Vagina (tissue), 2 donors: Measurements from ENCODE around the gene IL1RAPL1.

Experiments
- POLR2A ChIP-seq, 2 donors: fragments of 450-650 bp; IDR thresholded peaks; one replicate each; pipeline ENCODE4 v1.6.1; 2017; ENCODE audit warnings: antibody characterized with exemption in 2 of 2, mild to moderate bottlenecking in 2 of 2, moderate library complexity in 2 of 2
- POLR2AphosphoS5 ChIP-seq, 2 donors: sonication (generic); formaldehyde crosslinking; IDR thresholded peaks; one replicate each; pipeline ENCODE4 v1.9.0; 2017; ENCODE audit warnings: antibody characterized with exemption in 2 of 2, mild to moderate bottlenecking in 2 of 2, low read depth in 1 of 2; ENCODE audit not compliant: insufficient read depth in 1 of 2
- TF ChIP-seq, protein P1 (sequence below), 3 experiments: fragments of 450-650 bp in 2 of 3; fragments of 200-600 bp in 1 of 3; sonication (generic) in 1 of 3; IDR thresholded peaks; one replicate each; pipeline ENCODE4 v1.5.1; 2017 to 2019; ENCODE audit warnings: antibody characterized with exemption in 3 of 3, mild to moderate bottlenecking in 2 of 3, moderate library complexity in 2 of 3

DNA sequence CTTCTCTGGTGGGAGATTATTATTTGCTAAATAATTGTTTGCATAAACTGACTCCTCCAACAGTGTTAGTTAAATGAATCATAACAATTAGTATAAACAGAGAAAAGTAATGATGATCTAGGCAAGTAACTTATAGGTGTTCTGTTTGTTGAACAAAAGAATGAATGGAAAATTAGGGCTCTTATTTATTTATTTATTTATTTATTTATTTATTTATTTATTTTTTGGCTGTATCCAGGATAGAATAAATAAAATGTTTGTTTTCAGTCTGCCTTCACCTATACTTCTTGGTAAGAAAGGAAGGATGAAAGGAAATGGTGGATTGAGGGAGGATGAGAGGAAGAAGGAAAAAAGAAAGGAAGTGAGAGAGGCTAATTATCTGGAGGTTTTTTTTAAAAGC lies 1066.5 kb downstream of the IL1RAPL1 start:
- TF ChIP-seq POLR2AphosphoS5 (IDR thresholded peaks at IDR 0.05; ENCODE audit: insufficient read depth in 1 of 2, low read depth in 1 of 2) (no peak), POLR2A (IDR thresholded peaks at IDR 0.05) (no peak)
- TF ChIP-seq, protein P1, sequence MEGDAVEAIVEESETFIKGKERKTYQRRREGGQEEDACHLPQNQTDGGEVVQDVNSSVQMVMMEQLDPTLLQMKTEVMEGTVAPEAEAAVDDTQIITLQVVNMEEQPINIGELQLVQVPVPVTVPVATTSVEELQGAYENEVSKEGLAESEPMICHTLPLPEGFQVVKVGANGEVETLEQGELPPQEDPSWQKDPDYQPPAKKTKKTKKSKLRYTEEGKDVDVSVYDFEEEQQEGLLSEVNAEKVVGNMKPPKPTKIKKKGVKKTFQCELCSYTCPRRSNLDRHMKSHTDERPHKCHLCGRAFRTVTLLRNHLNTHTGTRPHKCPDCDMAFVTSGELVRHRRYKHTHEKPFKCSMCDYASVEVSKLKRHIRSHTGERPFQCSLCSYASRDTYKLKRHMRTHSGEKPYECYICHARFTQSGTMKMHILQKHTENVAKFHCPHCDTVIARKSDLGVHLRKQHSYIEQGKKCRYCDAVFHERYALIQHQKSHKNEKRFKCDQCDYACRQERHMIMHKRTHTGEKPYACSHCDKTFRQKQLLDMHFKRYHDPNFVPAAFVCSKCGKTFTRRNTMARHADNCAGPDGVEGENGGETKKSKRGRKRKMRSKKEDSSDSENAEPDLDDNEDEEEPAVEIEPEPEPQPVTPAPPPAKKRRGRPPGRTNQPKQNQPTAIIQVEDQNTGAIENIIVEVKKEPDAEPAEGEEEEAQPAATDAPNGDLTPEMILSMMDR (IDR thresholded peaks at IDR 0.05) = no peak
